OCI-LY3 (cell line): ENCODE measurements around the gene GID8.

Source experiments
- H2AFZ ChIP-seq: fragments of 200-600, 300-600 bp; shearing (Covaris generic); 2 replicates; pipeline ENCODE4 v1.6.0; 2014; ENCODE audit warnings: antibody characterized with exemption, low read depth, low read length
- H3K27ac ChIP-seq: fragments of 200-600, 300-600 bp; sonication (generic); 2 replicates; pipeline ENCODE4 v1.5.1; 2014; ENCODE audit warnings: mild to moderate bottlenecking, low read length, moderate library complexity, mixed read lengths
- H3K27me3 ChIP-seq: fragments of 200-600, 300-600 bp; sonication (generic); 2 replicates; pipeline ENCODE4 v1.6.1; 2014; ENCODE audit warnings: low read depth, low read length, mixed read lengths
- H3K36me3 ChIP-seq: fragments of 200-600, 300-600 bp; sonication (generic); replicated peaks from 2 replicates; pipeline ENCODE3; 2014; ENCODE audit warnings: low read depth, low read length, mixed read lengths
- H3K4me1 ChIP-seq: fragments of 300-600, 200-600 bp; sonication (generic); 2 replicates; pipeline ENCODE4 v1.6.1; 2014; ENCODE audit warnings: low read length, mixed read lengths
- H3K4me2 ChIP-seq: fragments of 200-600, 300-600 bp; sonication (generic); 2 replicates; pipeline ENCODE4 v1.6.1; 2014; ENCODE audit warnings: low read length, mixed read lengths
- H3K4me3 ChIP-seq: fragments of 300-600, 200-600 bp; sonication (generic); 2 replicates; pipeline ENCODE4 v1.5.1; 2014; ENCODE audit warnings: antibody characterized with exemption, mild to moderate bottlenecking, low read length, moderate library complexity
- H3K79me2 ChIP-seq: fragments of 300-600, 200-600 bp; shearing (Covaris generic); 2 replicates; pipeline ENCODE4 v1.6.1; 2014; ENCODE audit warnings: mild to moderate bottlenecking, low read length, mixed read lengths
- H3K9ac ChIP-seq: fragments of 300-600, 200-600 bp; shearing (Covaris generic); 2 replicates; pipeline ENCODE4 v1.6.0; 2014; ENCODE audit warnings: mild to moderate bottlenecking, low read length, moderate library complexity
- H3K9me3 ChIP-seq: fragments of 200-600, 300-600 bp; shearing (Covaris generic); 2 replicates; pipeline ENCODE4 v1.6.1; 2014; ENCODE audit warnings: low read length, mixed read lengths; ENCODE audit not compliant: insufficient read depth
- H4K20me1 ChIP-seq: fragments of 200-600, 300-600 bp; sonication (generic); 2 replicates; pipeline ENCODE4 v1.6.1; 2016; ENCODE audit warnings: low read length, mixed read lengths; ENCODE audit not compliant: insufficient read depth
- CTCF ChIP-seq: fragments of 200-600, 300-600 bp; sonication (generic); IDR thresholded peaks from 2 replicates; pipeline ENCODE4 v1.5.1; 2014; ENCODE audit warnings: antibody characterized with exemption, low read length, low read depth
- EZH2phosphoT487 ChIP-seq: fragments of 200-600 bp; shearing (Covaris generic); IDR thresholded peaks from 2 replicates; pipeline ENCODE4 v1.6.1; 2018; ENCODE audit warnings: antibody characterized with exemption, mixed run types, low read depth

The GID8 gene

GRCh38 chr20:62978561-62978943 is 40.6 kb downstream of the GID8 start:
- H3K36me3 ChIP-seq = no peaks in the 10 kb centered on the region
- no peaks in the 10 kb centered on the region for H3K9me3 ChIP-seq
- H3K4me3 ChIP-seq = peak overlapping the region; percentile 81
- H3K79me2 ChIP-seq = no peaks in the 10 kb centered on the region
- H3K4me2 ChIP-seq = peak overlapping the region; percentile 96
- H3K27ac ChIP-seq = peak overlapping the region; percentile 49
- TF ChIP-seq CTCF = no peak
- no peak for TF ChIP-seq EZH2phosphoT487
- H3K4me1 ChIP-seq = peaks cover 32% of the 10 kb centered on the region
- peak overlapping the region; percentile 56 for H3K9ac ChIP-seq
- H3K27me3 ChIP-seq = peaks cover 26% of the 10 kb centered on the region
- no peaks in the 10 kb centered on the region for H4K20me1 ChIP-seq
- H2AFZ ChIP-seq = peak overlapping the region; percentile 42; the same call in 1 of the 2 replicates

GRCh38 chr20:62979310-62979709 is 41.4 kb downstream of the GID8 start:
- no peak overlapping the region for H3K9ac ChIP-seq
- no peaks in the 10 kb centered on the region for H3K36me3 ChIP-seq
- H3K4me3 ChIP-seq = no peak overlapping the region
- H3K4me1 ChIP-seq = peaks cover 32% of the 10 kb centered on the region
- H3K27ac ChIP-seq = no peak overlapping the region
- no peaks in the 10 kb centered on the region for H3K9me3 ChIP-seq
- no peak overlapping the region for H3K4me2 ChIP-seq
- H3K27me3 ChIP-seq = peaks cover 26% of the 10 kb centered on the region
- no peak for TF ChIP-seq CTCF
- no peak overlapping the region for H2AFZ ChIP-seq
- H3K79me2 ChIP-seq = no peaks in the 10 kb centered on the region
- no peaks in the 10 kb centered on the region for H4K20me1 ChIP-seq

- H3K79me2 ChIP-seq = no peaks in the 10 kb centered on the region
- peaks cover 25% of the 10 kb centered on the region for H3K27me3 ChIP-seq
- H3K9ac ChIP-seq = no peak overlapping the region
- no peak overlapping the region for H3K4me2 ChIP-seq
- peaks cover 32% of the 10 kb centered on the region for H3K4me1 ChIP-seq
- H3K36me3 ChIP-seq = no peaks in the 10 kb centered on the region
- no peak for TF ChIP-seq CTCF
- no peak for TF ChIP-seq EZH2phosphoT487
- H2AFZ ChIP-seq = no peak overlapping the region
- no peaks in the 10 kb centered on the region for H4K20me1 ChIP-seq
- no peak overlapping the region for H3K27ac ChIP-seq
- H3K9me3 ChIP-seq = no peaks in the 10 kb centered on the region
- H3K4me3 ChIP-seq = no peak overlapping the region
Measured at GRCh38 chr20:62979876-62980373, 42.0 kb downstream of the GID8 start.

GRCh38 chr20:62980380-62980960 is 42.5 kb downstream of the GID8 start:
- TF ChIP-seq EZH2phosphoT487 = no peak
- Histone ChIP-seq H3K36me3 (no peaks in the 10 kb centered on the region), H3K4me1 (peaks cover 32% of the 10 kb centered on the region), H2AFZ (no peak overlapping the region), H3K9me3 (no peaks in the 10 kb centered on the region), H3K27ac (no peak overlapping the region), H3K79me2 (no peaks in the 10 kb centered on the region), H4K20me1 (no peaks in the 10 kb centered on the region), H3K27me3 (peaks cover 26% of the 10 kb centered on the region), H3K9ac (no peak overlapping the region), H3K4me3 (no peak overlapping the region), H3K4me2 (no peak overlapping the region)
